ENCODE results near the gene OPRM1.

Gene OPRM1

GRCh38 chr6:154284313-154284853 is 245.3 kb downstream of the OPRM1 start:
- no peak for DNase-seq (ENCODE audit: low spot score)

GRCh38 chr6:154285826-154286225 is 246.8 kb downstream of the OPRM1 start:
- no peak for DNase-seq (ENCODE audit: low spot score)

GRCh38 chr6:154289818-154290508 is 250.9 kb downstream of the OPRM1 start:
- DNase-seq (ENCODE audit: low spot score): no peak

- no peak for DNase-seq (ENCODE audit: low spot score)
Measured at GRCh38 chr6:154292066-154292465, 253.0 kb downstream of the OPRM1 start.

- peak; percentile 60 for DNase-seq (ENCODE audit: low spot score)
Measured at GRCh38 chr6:154292855-154293519, 253.9 kb downstream of the OPRM1 start.

- DNase-seq (ENCODE audit: low spot score): no peak
Measured at GRCh38 chr6:154295733-154296132, 256.7 kb downstream of the OPRM1 start.
